Cardiac muscle cell (in vitro differentiated cells and primary cell): Measurements from ENCODE around the gene LRIG1. TPM values are rescaled to one million over a fixed set of nuclear protein-coding genes. Genes with fewer than 3 reads are reported as not detected.

ENCODE experiments used
- DNase-seq, 2 donors: peaks; one replicate each; pipeline versions ENCODE4 v3.0.0 to v3.0.0-alpha.2; 2010 to 2017; ENCODE audit warnings: low read depth in 1 of 2, low spot score in 1 of 2
- H3K27ac ChIP-seq: fragments of 200-600 bp; sonication (generic); 2 replicates; pipeline ENCODE4 v1.5.1; 2016
- H3K27me3 ChIP-seq: fragments of 200-600 bp; sonication (generic); 2 replicates; pipeline ENCODE4 v1.6.0; 2016; ENCODE audit warnings: control low read depth
- H3K36me3 ChIP-seq: fragments of 200-600 bp; sonication (generic); 2 replicates; pipeline ENCODE4 v1.5.1; 2016; ENCODE audit warnings: control low read depth
- H3K4me1 ChIP-seq: fragments of 200-600 bp; sonication (generic); 2 replicates; pipeline ENCODE4 v1.8.1; 2017; ENCODE audit warnings: low read depth, mild to moderate bottlenecking, mixed run types
- H3K4me3 ChIP-seq: fragments of 200-600 bp; sonication (generic); 2 replicates; pipeline ENCODE4 v1.5.1; 2016; ENCODE audit warnings: mild to moderate bottlenecking
- H3K9me3 ChIP-seq: fragments of 200-600 bp; sonication (generic); 2 replicates; pipeline ENCODE4 v1.5.1; 2017; ENCODE audit warnings: low read depth, mild to moderate bottlenecking, control low read depth
- CTCF ChIP-seq: IDR thresholded peaks from 2 replicates; pipeline ENCODE4 v1.5.1; 2012; ENCODE audit warnings: low read depth, mild to moderate bottlenecking, low read length
- polyA plus RNA-seq: library from polyadenylated mRNA; unstranded; fragments of >200 nt; fragmentation: Nextera tagmentation; extraction: Ambion mirVana; gene quantifications from 2 replicates; pipeline ENCODE4 v1.2.1, GENCODE V29; 2016
- total RNA-seq: library from RNA; depleted of rRNA; stranded (reverse); fragments of >200 nt; gene quantifications from 2 replicates; pipeline ENCODE4 v1.2.3, GENCODE V29; 2016

The LRIG1 gene
- total and polyA plus RNA-seq, 2 experiments from 2014 or later: 27.8 to 51.1 TPM

- Histone ChIP-seq H3K27me3 (no peaks in the 10 kb centered on the region), H3K9me3 (no peaks in the 10 kb centered on the region), H3K4me1 (peaks cover 30% of the 10 kb centered on the region), H3K27ac (no peak overlapping the region), H3K36me3 (peaks cover 34% of the 10 kb centered on the region), H3K4me3 (no peak overlapping the region)
- no peak for TF ChIP-seq CTCF
- DNase-seq: no peak
These were observed 123.0 kb downstream of the LRIG1 start for GRCh38 chr3:66377800-66378199.

- peak; percentile 46 to 91 for DNase-seq
- H3K27me3 ChIP-seq: no peaks in the 10 kb centered on the region
These were observed 124.3 kb downstream of the LRIG1 start for GRCh38 chr3:66376568-66376967.

GRCh38 chr3:66372681-66373350, 128.0 kb downstream of the LRIG1 start:
- H3K4me1 ChIP-seq: peaks cover 36% of the 10 kb centered on the region
- no peak overlapping the region for H3K27ac ChIP-seq
- H3K36me3 ChIP-seq: no peaks in the 10 kb centered on the region
- no peak overlapping the region for H3K4me3 ChIP-seq
- no peaks in the 10 kb centered on the region for H3K27me3 ChIP-seq
- DNase-seq: peak in 1 of 2 donors; percentile 27
- H3K9me3 ChIP-seq: no peaks in the 10 kb centered on the region
- TF ChIP-seq CTCF: no peak

More at GRCh38 chr3:66376568-66376967, 124.3 kb downstream of the LRIG1 start:
- peaks cover 21% of the 10 kb centered on the region for H3K36me3 ChIP-seq
- H3K9me3 ChIP-seq: no peaks in the 10 kb centered on the region
- H3K4me3 ChIP-seq: no peak overlapping the region
- H3K4me1 ChIP-seq: peaks cover 34% of the 10 kb centered on the region
- no peak for TF ChIP-seq CTCF
- H3K27ac ChIP-seq: peak overlapping the region; percentile 45

- Histone ChIP-seq H3K36me3 (no peaks in the 10 kb centered on the region), H3K27me3 (no peaks in the 10 kb centered on the region), H3K4me3 (no peak overlapping the region), H3K27ac (no peak overlapping the region), H3K9me3 (no peaks in the 10 kb centered on the region), H3K4me1 (peaks cover 22% of the 10 kb centered on the region)
- TF ChIP-seq CTCF: no peak
- no peak for DNase-seq
These were observed 129.4 kb downstream of the LRIG1 start for GRCh38 chr3:66371432-66371831.

GRCh38 chr3:66370179-66370578, 130.6 kb downstream of the LRIG1 start:
- H3K4me3 ChIP-seq: no peak overlapping the region
- H3K27ac ChIP-seq: no peak overlapping the region
- no peaks in the 10 kb centered on the region for H3K9me3 ChIP-seq
- peaks cover 15% of the 10 kb centered on the region for H3K4me1 ChIP-seq
- DNase-seq: no peak
- TF ChIP-seq CTCF: no peak
- no peaks in the 10 kb centered on the region for H3K36me3 ChIP-seq
- no peaks in the 10 kb centered on the region for H3K27me3 ChIP-seq
